22Rv1 (cell line): ENCODE data around the gene GALNTL6.

Experiments
- CTCF ChIP-seq: fragments of 450-650 bp; IDR thresholded peaks from 2 replicates; pipeline ENCODE4 v1.5.1; 2017; ENCODE audit warnings: mild to moderate bottlenecking
- ZFX ChIP-seq: fragments of 450-650 bp; IDR thresholded peaks from 2 replicates; pipeline ENCODE4 v1.6.1; 2017; ENCODE audit warnings: antibody characterized with exemption, borderline replicate concordance

GRCh38 chr4:171857302-171858012 is 44.3 kb downstream of the GALNTL6 start:
- no peak for TF ChIP-seq CTCF
- TF ChIP-seq ZFX, result no peak
